HG02943 (cell line): ENCODE results near the gene NUBPL.

ENCODE experiments used
- ATAC-seq: cut with Tn5 transposase; IDR thresholded peaks from one replicate; pipeline ENCODE4 v1.9.1; 2021; ENCODE audit warnings: mild to moderate bottlenecking, low read depth, moderate library complexity; ENCODE audit not compliant: unreplicated experiment

The NUBPL gene

DNA sequence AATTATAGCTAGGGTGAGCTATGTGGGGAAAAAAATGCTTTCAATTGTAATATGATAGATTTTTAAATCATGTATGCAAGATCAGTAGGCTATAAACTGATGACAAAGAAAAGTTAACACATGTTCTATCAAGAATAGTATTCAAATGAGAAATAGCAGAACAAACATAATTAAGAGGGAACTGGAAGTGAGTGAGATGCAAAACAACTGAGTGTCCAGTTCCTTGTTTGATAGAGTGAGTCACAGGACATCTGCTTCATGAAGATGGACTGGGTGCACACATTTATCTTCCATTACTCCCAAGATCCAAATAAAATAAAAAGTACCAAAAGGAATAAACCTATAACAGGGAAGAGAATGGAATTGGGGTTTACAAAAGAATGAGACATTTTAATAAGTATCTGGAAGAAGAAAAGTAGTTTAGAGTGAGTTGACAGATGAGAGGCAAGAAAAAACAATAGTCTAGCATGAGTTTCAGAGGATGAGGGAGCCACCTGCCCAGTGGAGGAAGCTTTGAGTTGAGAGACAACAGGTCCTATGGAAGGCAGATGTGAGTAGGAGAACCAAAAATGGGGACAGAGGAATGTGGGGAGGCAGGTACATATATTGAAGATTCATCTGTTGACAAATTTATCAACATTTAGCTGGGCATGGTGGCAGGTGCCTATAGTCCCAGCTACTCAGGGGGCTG lies 337.8 kb downstream of the NUBPL start:
- ATAC-seq, result no peak

DNA sequence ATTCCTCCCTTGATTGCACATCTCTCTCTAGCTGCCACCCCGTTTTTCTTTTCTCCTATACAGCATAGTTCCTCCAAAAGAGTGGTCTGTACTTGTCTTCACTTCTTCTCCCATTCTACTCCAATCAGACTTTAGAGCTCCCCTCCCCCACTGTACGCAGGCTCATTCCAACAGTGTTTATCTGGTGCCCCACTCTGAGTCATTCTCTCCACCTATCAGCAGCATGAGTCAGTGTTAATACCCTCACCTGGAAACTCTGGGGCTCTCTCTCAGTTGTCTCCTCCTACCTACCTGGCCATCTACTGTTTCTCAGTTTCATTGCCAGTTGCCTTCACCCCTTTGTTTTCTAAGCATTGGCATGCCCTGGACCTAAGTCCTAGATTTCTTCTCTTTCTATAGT lies 340.8 kb downstream of the NUBPL start:
- ATAC-seq, result no peak

DNA sequence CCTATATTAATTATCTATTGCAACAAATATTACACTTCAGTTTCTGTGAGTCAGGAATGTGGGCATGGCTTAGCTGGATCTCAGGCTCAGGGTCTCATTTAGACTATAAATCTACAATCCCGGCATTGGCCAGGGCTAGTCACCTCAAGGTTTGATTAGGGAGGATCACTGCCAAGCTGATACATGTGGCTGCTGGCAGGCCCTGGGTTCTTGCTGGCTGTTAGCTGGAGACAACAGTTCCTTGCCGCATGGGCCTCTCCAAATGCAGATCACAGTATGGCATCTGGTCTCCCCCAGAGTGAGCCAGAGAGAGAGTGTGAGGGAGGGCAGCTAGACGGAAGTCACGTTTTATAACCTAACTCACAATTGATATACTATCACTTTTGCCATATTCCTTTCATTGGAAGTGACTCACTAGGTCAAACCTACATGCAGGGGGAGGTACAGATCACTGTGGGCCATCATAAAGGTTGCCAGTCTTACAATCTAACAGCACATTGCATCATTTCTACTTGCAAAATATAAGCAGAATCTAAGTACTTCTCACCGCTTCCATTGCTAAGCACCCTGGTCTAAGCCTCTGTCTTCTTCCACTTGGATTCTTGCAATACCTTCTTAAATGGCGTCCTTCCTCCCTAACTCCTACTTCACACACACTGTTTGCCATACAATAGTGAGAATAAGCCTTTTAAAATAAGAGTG lies 341.9 kb downstream of the NUBPL start:
- no peak for ATAC-seq

DNA sequence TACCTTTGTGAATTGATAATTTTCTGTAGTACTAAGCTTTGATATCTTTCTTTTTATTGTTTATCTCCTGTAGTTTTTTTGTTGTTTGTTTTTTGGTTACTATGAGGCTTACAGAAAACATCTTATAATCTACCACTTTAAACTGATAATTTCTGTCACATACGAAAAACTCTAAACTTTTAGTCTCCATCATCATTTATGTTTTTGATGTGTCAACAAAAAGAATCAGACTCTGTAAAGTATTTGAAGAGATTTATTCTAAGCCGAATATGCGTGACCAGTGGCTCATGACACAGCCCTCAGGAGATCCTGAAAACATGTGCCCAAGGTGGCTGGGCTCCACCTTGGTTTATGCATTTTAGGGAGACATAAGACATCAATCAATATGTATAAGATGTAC lies 348.8 kb downstream of the NUBPL start:
- ATAC-seq, result no peak
